Body of pancreas (tissue), 4 donors: Measurements from ENCODE around the gene POLR3K. TPM values are rescaled to one million over a fixed set of nuclear protein-coding genes. Genes with fewer than 3 reads are reported as not detected.
"Not testable (repeated sequence)": the region's sequence is repeated elsewhere in the genome, so short reads cannot be mapped to it uniquely, and the experiment has no call there.

Experiments
- ATAC-seq: fragments of 150-250 bp; one replicate; pipeline ENCODE4 v1.9.1; 2016
- DNase-seq, 4 donors: peaks; one replicate each; pipeline ENCODE4 v3.0.0-alpha.2; 2019
- H3K27ac ChIP-seq, 4 donors: fragments of 200-600 bp; sonication (generic); 1 replicate in 3 of 4; 2 replicates in 1 of 4; pipeline versions ENCODE4 v1.5.1 to v1.6.1; 2016 to 2019; ENCODE audit warnings: mild to moderate bottlenecking in 1 of 4, mixed read lengths in 1 of 4, moderate library complexity in 1 of 4
- H3K27me3 ChIP-seq, 2 donors: fragments of 200-600 bp; sonication (generic); one replicate each; pipeline ENCODE4 v1.6.0; 2016; ENCODE audit warnings: mild to moderate bottlenecking in 1 of 2
- H3K36me3 ChIP-seq, 2 donors: fragments of 200-600 bp; sonication (generic); replicated peaks in 1 of 2; 2 replicates each; pipeline ENCODE4 v1.5.1; 2016; ENCODE audit warnings: low read depth in 2 of 2; ENCODE audit not compliant: insufficient read depth in 1 of 2
- H3K4me1 ChIP-seq: fragments of 200-600 bp; sonication (generic); one replicate; pipeline ENCODE4 v1.6.0; 2016
- H3K4me3 ChIP-seq, 2 donors: fragments of 200-600 bp; sonication (generic); 1 replicate in 1 of 2; 2 replicates in 1 of 2; pipeline ENCODE4 v1.5.1; 2016 to 2019
- H3K9me3 ChIP-seq, 3 donors: fragments of 200-600 bp; sonication (generic); 1 replicate in 2 of 3; 2 replicates in 1 of 3; pipeline ENCODE4 v1.5.1; 2016
- CTCF ChIP-seq, 7 experiments: fragments of 450-650 bp in 4 of 7; fragments of 200-600 bp in 3 of 7; sonication (generic) in 3 of 7; IDR thresholded peaks; one replicate each; pipeline ENCODE4 v1.5.1; 2016 to 2019; ENCODE audit warnings: antibody characterized with exemption in 7 of 7
- POLR2A ChIP-seq, 3 donors: fragments of 450-650 bp; IDR thresholded peaks; one replicate each; pipeline ENCODE4 v1.6.1; 2016; ENCODE audit warnings: antibody characterized with exemption in 3 of 3, mild to moderate bottlenecking in 2 of 3
- WGBS, 2 donors: methylation state at CpG; one replicate each; pipeline ENCODE4 v1.1.5; 2017; 5-methylcytosine and 5-hydroxymethylcytosine counted together
- intact Hi-C: fragments of 100-400 bp; cut with DNase I; formaldehyde crosslinking; loops from one replicate; pipeline ENCODE4 v1.15.1; 2023
- total RNA-seq, 2 donors: library from RNA; depleted of rRNA; stranded (reverse); fragments of >200 nt; gene quantifications; one replicate each; pipeline ENCODE4 v1.1.0, GENCODE V29; 2016

POLR3K gene
- total RNA-seq, 2 donors from 2014 or later: 2.6 to 5.6 TPM

GRCh38 chr16:35678-36305 lies 17.6 kb downstream of the POLR3K start:
- intact Hi-C loops: no loop called here
- 77% methylated on average over 9 to 11 of the region's 11 CpGs for WGBS, 2 donors
- Histone ChIP-seq H3K27ac (no peak overlapping the region), H3K4me1 (no peaks in the 10 kb centered on the region), H3K27me3 (no peaks in the 10 kb centered on the region), H3K4me3 (no peak overlapping the region), H3K36me3 (no peaks in the 10 kb centered on the region), H3K9me3 (no peaks in the 10 kb centered on the region)
- no peak for TF ChIP-seq CTCF (IDR thresholded peaks at IDR 0.05)
- TF ChIP-seq POLR2A (IDR thresholded peaks at IDR 0.05): no peak
- ATAC-seq (no peak), DNase-seq (peak in 1 of 4 donors; percentile 8)

DNA sequence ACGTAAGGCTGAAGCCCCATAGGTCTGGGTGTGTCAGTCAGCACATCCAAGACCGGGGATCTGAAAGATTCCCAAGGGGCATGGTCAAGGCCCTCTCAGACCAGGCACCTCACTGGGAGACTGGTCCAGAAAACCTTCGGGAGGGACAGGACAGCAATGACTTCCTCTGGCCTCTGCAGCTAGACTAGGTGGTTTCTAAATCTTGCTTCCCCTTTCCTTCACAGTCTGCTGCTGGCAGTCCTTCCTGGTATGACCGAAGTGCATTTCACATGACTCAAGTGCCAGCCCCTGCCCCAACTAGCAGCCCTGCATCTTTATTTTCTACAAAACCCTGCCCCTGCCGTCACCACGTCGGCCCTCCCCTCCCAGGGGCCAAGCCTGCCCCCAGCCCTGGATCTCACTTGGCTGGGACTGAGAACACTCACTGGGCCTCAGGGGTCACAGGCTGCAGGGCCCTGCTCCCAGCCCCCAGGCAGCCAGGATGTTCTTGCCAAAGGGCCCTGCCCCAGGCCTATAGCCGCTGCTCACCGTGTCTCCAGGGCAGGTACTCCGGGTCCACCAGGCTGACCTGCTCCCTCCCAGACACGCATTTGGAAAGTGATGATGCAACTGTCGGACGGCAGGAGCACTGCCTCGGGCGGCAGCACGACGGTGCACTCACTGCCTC lies 18.3 kb downstream of the POLR3K start:
- ATAC-seq: no peak
- WGBS, 2 donors: 71 to 72% methylated on average over 8 to 17 of the region's 17 CpGs
- Histone ChIP-seq H3K9me3 (no peaks in the 10 kb centered on the region), H3K4me3 (no peak overlapping the region), H3K27me3 (no peaks in the 10 kb centered on the region), H3K27ac (no peak overlapping the region), H3K36me3 (no peaks in the 10 kb centered on the region), H3K4me1 (no peaks in the 10 kb centered on the region)
- TF ChIP-seq CTCF (IDR thresholded peaks at IDR 0.05) (no peak), POLR2A (IDR thresholded peaks at IDR 0.05) (no peak)
- peak in 2 of 4 donors; percentile 8 to 29 for DNase-seq
- intact Hi-C loops: no loop called here

DNA sequence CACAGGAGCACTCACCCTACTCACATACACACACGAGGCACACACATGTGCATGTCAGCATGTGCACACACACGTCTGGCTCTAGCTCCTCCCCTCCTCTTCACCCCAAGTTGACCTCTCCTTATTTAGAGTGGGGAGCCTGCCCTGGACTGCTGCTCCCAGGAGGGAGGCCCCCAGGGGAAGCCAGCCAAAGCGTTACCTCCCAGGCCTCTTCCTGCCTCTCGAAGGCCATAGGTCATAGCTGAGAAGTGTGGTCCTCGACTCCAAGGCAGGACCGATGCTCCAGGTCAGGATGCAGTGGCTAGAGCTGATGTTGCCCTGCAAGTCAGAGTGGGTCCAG lies 18.8 kb downstream of the POLR3K start:
- H3K4me1 ChIP-seq: no peaks in the 10 kb centered on the region
- no peak overlapping the region for H3K27ac ChIP-seq
- ATAC-seq (no peak), DNase-seq (peak in 1 of 4 donors; percentile 7)
- TF ChIP-seq CTCF (IDR thresholded peaks at IDR 0.05) (no peak), POLR2A (IDR thresholded peaks at IDR 0.05) (no peak)
- no peaks in the 10 kb centered on the region for H3K9me3 ChIP-seq
- H3K36me3 ChIP-seq: no peaks in the 10 kb centered on the region
- H3K27me3 ChIP-seq: no peaks in the 10 kb centered on the region
- H3K4me3 ChIP-seq: no peak overlapping the region
- 62 to 74% methylated on average over 6 of the region's 6 CpGs for WGBS, 2 donors
- intact Hi-C loops: no loop called here

DNA sequence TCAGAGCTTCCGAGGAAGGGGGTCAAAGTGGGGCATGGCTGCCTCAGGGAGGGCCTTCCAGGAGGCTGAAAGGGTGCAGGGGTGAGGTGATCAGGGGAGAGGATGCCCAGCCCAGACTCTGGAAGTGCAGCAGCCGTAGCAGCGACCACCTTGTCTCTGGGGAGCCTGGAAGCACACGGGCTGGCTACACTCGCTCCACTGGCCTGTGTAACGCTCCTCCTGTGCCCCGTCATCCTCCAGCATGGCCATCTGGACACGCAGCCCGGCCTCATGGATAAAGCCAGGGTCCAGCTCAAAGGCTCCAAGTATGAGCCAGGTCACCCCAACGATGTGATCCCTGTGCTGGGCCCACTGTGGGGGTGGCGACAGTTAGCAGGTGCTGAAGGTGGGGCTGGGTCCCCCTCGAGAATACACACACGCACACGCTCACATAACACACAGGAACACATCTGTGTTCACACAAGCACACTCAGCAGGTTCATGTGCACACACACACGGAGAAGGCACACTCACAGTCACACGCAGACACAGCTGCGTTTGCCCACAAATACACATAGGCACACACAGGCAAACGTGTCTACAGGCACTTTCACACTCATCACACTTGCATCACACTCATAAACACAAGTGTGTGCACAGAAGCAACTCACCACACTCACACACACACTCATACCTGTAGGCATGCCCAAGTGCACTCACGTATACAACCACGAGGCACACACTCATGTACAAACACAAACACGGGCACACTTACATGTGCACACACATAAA lies 19.3 kb downstream of the POLR3K start:
- peak in 1 of 4 donors; percentile 6 for DNase-seq
- no peak for TF ChIP-seq POLR2A (IDR thresholded peaks at IDR 0.05)
- no peak for TF ChIP-seq CTCF (IDR thresholded peaks at IDR 0.05)
- Histone ChIP-seq H3K36me3 (no peaks in the 10 kb centered on the region), H3K9me3 (no peaks in the 10 kb centered on the region), H3K27me3 (no peaks in the 10 kb centered on the region), H3K4me3 (no peak overlapping the region), H3K27ac (no peak overlapping the region), H3K4me1 (no peaks in the 10 kb centered on the region)
- ATAC-seq: no peak
- WGBS, 2 donors: 83 to 90% methylated on average over 15 to 21 of the region's 21 CpGs
- intact Hi-C loops: no loop called here

DNA sequence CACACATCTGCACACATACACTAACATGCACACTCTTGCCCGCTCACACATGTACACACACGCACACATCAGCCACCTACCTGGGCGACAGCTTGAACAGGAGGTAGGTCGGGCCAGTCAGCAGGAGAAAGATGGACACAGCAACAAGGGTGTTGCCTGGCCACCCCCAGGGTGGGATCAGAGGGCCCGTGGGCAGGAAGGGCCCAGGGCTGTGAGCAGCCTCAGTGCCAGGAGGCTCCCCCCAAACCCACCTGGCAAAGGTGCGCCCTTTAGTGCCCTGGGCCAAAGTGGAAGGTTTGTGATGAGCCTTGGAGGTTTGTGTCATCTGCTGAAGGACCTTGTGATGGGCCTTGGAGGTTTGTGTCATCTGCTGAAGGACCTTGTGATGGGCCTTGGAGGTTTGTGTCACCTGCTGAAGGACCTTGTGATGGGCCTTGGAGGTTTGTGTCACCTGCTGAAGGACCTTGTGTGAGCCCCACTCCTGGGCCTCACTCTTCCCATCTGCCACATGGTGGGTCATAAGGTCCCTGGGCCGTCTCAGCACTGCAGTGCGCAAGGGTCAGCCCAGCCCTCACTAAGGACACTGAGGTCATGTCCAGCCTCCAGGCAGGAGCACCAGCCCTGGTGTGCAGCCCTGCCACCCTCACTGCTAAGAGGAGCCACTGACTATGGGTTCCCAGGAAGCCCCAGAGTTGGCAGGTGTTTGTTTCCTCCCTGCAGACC lies 20.1 kb downstream of the POLR3K start:
- 73% methylated on average over 4 of the region's 8 CpGs; no CpG with 5 or more reads in 1 of the 2 donors for WGBS, 2 donors
- not testable (repeated sequence) for H3K27ac ChIP-seq

DNA sequence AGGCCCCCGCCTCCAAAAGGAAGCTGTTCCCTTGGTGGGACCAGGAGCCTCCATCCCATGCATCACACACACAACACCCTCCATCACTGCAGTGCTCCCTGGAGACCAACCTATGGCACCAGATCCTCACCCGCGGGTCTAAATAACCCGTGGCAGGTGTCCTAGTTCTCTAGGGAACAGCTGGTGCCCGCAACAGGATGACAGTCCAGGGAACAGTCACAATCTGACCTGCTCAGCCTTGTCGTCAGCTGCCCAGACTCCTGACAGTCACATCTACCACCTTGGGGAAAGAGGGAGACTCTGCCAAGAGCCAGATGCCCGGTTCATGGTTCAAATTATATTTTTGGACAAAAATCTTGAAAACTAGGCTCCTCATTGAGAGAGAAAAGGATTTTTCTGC lies 22.8 kb downstream of the POLR3K start:
- H3K4me3 ChIP-seq, H3K4me1 ChIP-seq, H3K9me3 ChIP-seq, H3K36me3 ChIP-seq, intact Hi-C loops, H3K27me3 ChIP-seq, ATAC-seq, H3K27ac ChIP-seq: not testable (repeated sequence)
- DNase-seq: peak in 1 of 4 donors; percentile 3
- 43% methylated on average over 1 of the region's 7 CpGs; no CpG with 5 or more reads in 1 of the 2 donors for WGBS, 2 donors

More for the DNA sequence above, 20.1 kb downstream of the POLR3K start:
- peak in 1 of 4 donors; percentile 1 for DNase-seq
- H3K36me3 ChIP-seq, H3K27me3 ChIP-seq, intact Hi-C loops, H3K4me3 ChIP-seq, H3K9me3 ChIP-seq, H3K4me1 ChIP-seq, ATAC-seq: not testable (repeated sequence)

GRCh38 chr16:25926-26348 lies 27.5 kb downstream of the POLR3K start:
- H3K36me3 ChIP-seq, H3K9me3 ChIP-seq, ATAC-seq, H3K27ac ChIP-seq, H3K4me3 ChIP-seq, H3K27me3 ChIP-seq, H3K4me1 ChIP-seq, intact Hi-C loops: not testable (repeated sequence)
- peak in 1 of 4 donors; percentile 0 for DNase-seq
- WGBS, 2 donors: 37 to 62% methylated on average over 2 of the region's 5 CpGs
